Testis (tissue), 3 donors: Measurements from ENCODE around the gene ITGA1. TPM values are rescaled to one million over a fixed set of nuclear protein-coding genes. Genes with fewer than 3 reads are reported as not detected.

Experiments
- DNase-seq: peaks from one replicate; pipeline ENCODE4 v3.0.0-alpha.2; 2019
- H3K27ac ChIP-seq, 2 donors: fragments of 200-600 bp; sonication (generic); one replicate each; pipeline ENCODE4 v1.5.1; 2019
- H3K27me3 ChIP-seq: fragments of 200-600 bp; sonication (generic); one replicate; pipeline ENCODE4 v1.5.1; 2019
- H3K36me3 ChIP-seq: fragments of 200-600 bp; sonication (generic); one replicate; pipeline ENCODE4 v1.5.1; 2017; ENCODE audit warnings: low read depth; ENCODE audit errors: missing control alignments
- H3K4me1 ChIP-seq: fragments of 200-600 bp; sonication (generic); one replicate; pipeline ENCODE4 v1.5.1; 2019
- H3K4me3 ChIP-seq, 2 donors: fragments of 200-600 bp; sonication (generic); one replicate each; pipeline ENCODE4 v1.5.1; 2017 to 2019
- H3K9me3 ChIP-seq: fragments of 200-600 bp; sonication (generic); one replicate; pipeline ENCODE4 v1.5.1; 2017
- POLR2A ChIP-seq: fragments of 450-650 bp; IDR thresholded peaks from one replicate; pipeline ENCODE4 v1.6.1; 2017; ENCODE audit warnings: antibody characterized with exemption, mild to moderate bottlenecking, moderate library complexity
- WGBS, 2 donors: methylation state at CpG; one replicate each; pipeline ENCODE4 v1.1.5; 2018; 5-methylcytosine and 5-hydroxymethylcytosine counted together
- intact Hi-C: fragments of 100-400 bp; cut with DNase I; formaldehyde crosslinking; loops from one replicate; pipeline ENCODE4 v1.15.1; 2023; ENCODE audit warnings: low total_unique reads
- polyA plus RNA-seq: library from polyadenylated mRNA; stranded (reverse); fragments of 350-450 nt; fragmentation: Illumina TruSeq; extraction: RNeasy Lipid Tissue Mini Kit (QIAGEN cat#74804); gene quantifications from one replicate; pipeline ENCODE4 v1.2.3, GENCODE V29; 2014; ENCODE audit warnings: low read depth, low replicate concordance; ENCODE audit not compliant: insufficient read depth
- total RNA-seq, 2 donors: library from RNA; depleted of rRNA; stranded (reverse); fragments of >200 nt; gene quantifications; one replicate each; pipeline ENCODE4 v1.2.3, GENCODE V29; 2016
- TF ChIP-seq, protein P1 (sequence below), 3 experiments: fragments of 450-650 bp in 2 of 3; fragments of 200-600 bp in 1 of 3; sonication (generic) in 1 of 3; IDR thresholded peaks; one replicate each; pipeline ENCODE4 v1.5.1; 2016 to 2019; ENCODE audit warnings: antibody characterized with exemption in 3 of 3, mild to moderate bottlenecking in 2 of 3, moderate library complexity in 1 of 3

ITGA1 gene
- total and polyA plus RNA-seq, 3 donors from 2014 or later: 7.3 to 8.1 (median 7.5) TPM

DNA sequence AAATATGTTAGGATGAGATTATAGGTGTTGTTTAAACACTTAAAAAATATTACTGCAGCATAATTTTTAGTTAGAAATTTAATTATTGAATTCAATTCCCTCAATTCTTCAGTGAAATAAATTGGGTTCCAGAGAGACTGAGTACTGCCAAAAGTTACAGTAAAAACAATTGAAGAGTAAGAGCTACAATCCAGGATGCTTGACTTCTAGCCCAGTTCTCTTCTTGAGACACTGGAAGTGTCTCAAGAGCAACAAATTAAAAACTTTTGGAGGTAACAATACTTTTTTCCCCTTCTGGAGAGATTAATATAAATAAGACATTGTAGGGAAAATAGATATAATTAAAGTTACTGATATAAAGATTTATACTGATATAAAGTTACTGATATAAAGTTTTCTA is 8.3 kb downstream of the ITGA1 start:
- Histone ChIP-seq H3K27me3 (no peaks in the 10 kb centered on the region), H3K9me3 (no peaks in the 10 kb centered on the region), H3K27ac (no peak overlapping the region), H3K4me1 (peaks cover 5% of the 10 kb centered on the region), H3K36me3 (no peaks in the 10 kb centered on the region), H3K4me3 (no peak overlapping the region)
- DNase-seq: no peak
- intact Hi-C loops: no loop called here
- TF ChIP-seq, protein P1, sequence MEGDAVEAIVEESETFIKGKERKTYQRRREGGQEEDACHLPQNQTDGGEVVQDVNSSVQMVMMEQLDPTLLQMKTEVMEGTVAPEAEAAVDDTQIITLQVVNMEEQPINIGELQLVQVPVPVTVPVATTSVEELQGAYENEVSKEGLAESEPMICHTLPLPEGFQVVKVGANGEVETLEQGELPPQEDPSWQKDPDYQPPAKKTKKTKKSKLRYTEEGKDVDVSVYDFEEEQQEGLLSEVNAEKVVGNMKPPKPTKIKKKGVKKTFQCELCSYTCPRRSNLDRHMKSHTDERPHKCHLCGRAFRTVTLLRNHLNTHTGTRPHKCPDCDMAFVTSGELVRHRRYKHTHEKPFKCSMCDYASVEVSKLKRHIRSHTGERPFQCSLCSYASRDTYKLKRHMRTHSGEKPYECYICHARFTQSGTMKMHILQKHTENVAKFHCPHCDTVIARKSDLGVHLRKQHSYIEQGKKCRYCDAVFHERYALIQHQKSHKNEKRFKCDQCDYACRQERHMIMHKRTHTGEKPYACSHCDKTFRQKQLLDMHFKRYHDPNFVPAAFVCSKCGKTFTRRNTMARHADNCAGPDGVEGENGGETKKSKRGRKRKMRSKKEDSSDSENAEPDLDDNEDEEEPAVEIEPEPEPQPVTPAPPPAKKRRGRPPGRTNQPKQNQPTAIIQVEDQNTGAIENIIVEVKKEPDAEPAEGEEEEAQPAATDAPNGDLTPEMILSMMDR (IDR thresholded peaks at IDR 0.05): no peak
- no peak for TF ChIP-seq POLR2A

DNA sequence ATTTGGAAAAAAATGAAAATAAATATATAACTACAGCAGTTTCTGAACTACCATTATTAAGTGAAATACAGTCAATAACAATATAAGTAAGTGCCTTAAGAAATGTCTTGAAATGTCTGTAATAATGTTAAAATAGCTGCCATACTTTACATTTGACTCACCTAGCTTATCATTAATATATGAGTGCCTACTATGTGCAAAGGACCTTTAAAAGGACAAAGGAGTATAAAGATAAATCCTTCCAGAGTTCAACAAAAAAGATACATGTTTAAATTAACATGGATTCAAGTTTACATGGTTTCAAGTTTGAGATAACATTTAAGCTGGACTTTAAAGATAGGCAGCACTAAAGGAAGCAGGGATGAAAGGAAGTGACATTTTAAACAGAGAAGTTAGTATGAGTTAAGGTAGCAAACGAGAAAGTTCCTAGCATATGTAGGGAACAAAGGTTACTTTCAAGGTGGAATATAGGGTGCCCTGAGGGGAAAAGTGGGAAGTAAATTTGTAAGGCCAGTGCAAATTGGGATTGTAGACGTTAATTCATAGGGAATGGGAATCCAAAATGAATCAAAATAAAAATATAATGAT is 8.9 kb downstream of the ITGA1 start:
- Histone ChIP-seq H3K4me1 (peaks cover 10% of the 10 kb centered on the region), H3K9me3 (no peaks in the 10 kb centered on the region), H3K27ac (no peak overlapping the region), H3K36me3 (no peaks in the 10 kb centered on the region), H3K4me3 (no peak overlapping the region), H3K27me3 (no peaks in the 10 kb centered on the region)
- 74% methylated on average over 2 of the region's 2 CpGs for WGBS, 2 donors
- TF ChIP-seq, protein P1 (IDR thresholded peaks at IDR 0.05): no peak
- no peak for TF ChIP-seq POLR2A
- intact Hi-C loops: no loop called here
- no peak for DNase-seq

DNA sequence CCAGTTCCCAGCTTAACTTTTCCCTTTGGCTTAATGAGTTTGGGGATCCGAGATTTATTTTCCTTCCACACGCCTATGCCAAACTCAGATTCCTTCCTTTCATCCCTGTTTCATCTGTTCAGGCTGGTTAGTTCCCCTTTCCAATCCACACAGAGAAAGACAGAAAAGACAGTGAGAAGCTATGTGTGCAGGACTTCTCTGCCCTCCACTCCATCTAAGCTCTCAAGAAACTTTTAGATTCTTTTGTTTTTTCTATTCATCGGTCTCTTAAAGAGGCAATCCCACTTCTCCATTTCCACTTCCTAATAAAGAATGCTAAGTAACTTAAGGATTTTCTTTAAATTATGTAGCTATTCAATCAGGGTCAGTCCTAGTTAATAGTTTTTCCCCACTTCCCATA is 11.2 kb downstream of the ITGA1 start:
- Histone ChIP-seq H3K9me3 (no peaks in the 10 kb centered on the region), H3K4me1 (peaks cover 19% of the 10 kb centered on the region), H3K27me3 (no peaks in the 10 kb centered on the region), H3K27ac (peak overlapping the region; percentile 92 to 93), H3K4me3 (peak overlapping the region; percentile 72 to 84), H3K36me3 (no peaks in the 10 kb centered on the region)
- 8 to 9% methylated on average over 3 of the region's 3 CpGs for WGBS, 2 donors
- TF ChIP-seq, protein P1 (IDR thresholded peaks at IDR 0.05): no peak
- no peak for TF ChIP-seq POLR2A
- no peak for DNase-seq
- intact Hi-C loops: no loop called here

DNA sequence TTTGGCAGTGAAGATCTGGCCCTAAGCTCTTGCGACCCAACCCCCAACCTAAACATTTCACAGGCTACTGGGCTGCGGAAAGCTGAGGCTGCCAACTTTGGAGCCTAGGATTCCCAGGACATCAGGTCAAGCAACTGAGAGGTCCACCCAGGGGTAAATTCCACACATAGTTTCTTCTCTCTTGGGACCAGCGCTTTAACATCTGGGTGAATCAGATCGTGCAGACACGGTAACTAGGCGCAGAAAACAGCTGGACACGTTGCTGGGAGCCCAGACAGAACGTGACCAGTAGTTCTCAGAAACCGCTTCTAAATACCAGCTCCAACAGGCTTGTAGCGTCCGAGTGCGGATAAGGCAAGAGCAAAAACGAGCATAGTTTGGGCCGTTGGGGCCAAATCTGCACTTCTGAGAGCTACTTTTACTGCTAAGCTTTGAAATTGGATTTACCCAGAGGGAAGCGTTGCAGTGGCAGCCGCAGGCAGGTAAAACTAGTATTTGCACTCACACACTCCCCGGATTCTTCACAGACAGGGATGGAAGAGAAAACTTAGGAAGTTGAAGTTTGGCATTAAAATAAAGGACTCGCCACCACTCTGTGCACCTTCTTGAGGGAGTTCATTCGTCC is 11.8 kb downstream of the ITGA1 start:
- DNase-seq: peak; percentile 48
- H3K27ac ChIP-seq: peak overlapping the region; percentile 92 to 93
- 0 to 1% methylated on average over 19 of the region's 19 CpGs for WGBS, 2 donors
- H3K36me3 ChIP-seq: no peaks in the 10 kb centered on the region
- TF ChIP-seq, protein P1 (IDR thresholded peaks at IDR 0.05): peak in 1 of 3 experiments; percentile 7
- no peak for TF ChIP-seq POLR2A
- peaks cover 19% of the 10 kb centered on the region for H3K4me1 ChIP-seq
- H3K9me3 ChIP-seq: no peaks in the 10 kb centered on the region
- no peaks in the 10 kb centered on the region for H3K27me3 ChIP-seq
- H3K4me3 ChIP-seq: peak overlapping the region; percentile 72 to 84
- intact Hi-C loops: no loop called here

DNA sequence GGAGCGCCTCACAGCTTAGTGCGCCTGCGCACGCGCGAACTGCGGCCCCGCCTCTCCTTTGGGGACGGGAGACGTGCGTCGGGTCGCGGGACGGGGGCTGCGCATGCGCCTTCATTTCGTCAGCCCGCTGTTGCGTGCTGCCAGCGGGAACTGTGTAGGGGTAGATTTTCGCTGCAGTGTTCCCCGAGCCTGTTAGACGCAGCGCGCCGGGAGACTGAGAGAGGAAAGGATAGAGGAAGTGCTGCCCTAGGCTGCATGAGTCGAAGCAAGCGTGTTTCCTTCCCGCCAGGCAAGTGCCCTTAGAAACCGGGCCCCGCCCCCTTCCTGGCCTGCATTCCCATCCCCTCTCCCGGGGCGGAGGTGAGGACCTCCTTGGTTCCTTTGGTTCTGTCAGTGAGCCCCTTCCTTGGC is 12.3 kb downstream of the ITGA1 start:
- Histone ChIP-seq H3K4me3 (peak overlapping the region; percentile 72 to 84), H3K4me1 (peaks cover 19% of the 10 kb centered on the region), H3K27ac (peak overlapping the region; percentile 92 to 93), H3K9me3 (no peaks in the 10 kb centered on the region), H3K36me3 (no peaks in the 10 kb centered on the region), H3K27me3 (no peaks in the 10 kb centered on the region)
- TF ChIP-seq, protein P1 (IDR thresholded peaks at IDR 0.05): no peak
- no peak for TF ChIP-seq POLR2A
- intact Hi-C loops: no loop called here
- peak; percentile 95 for DNase-seq
- WGBS, 2 donors: 0% methylated on average over 22 to 34 of the region's 34 CpGs
